Stimulated activated naive CD8-positive, alpha-beta T cell treated with anti-CD3 and anti-CD28 coated beads, Interleukin-15, Interleukin-2, amounts not matched to agents 100 ng/mL and 50 ng/mL, for 24 hours (primary cell): ENCODE measurements around the gene TOMM6.

Experiments used
- H3K27ac Mint-ChIP-seq: one replicate; pipeline ENCODE4 v1.8.0; 2021; ENCODE audit warnings: mild to moderate bottlenecking, mixed read lengths
- H3K27me3 Mint-ChIP-seq: one replicate; pipeline ENCODE4 v1.8.0; 2021; ENCODE audit warnings: mixed read lengths
- H3K36me3 Mint-ChIP-seq: one replicate; pipeline ENCODE4 v1.8.0; 2021; ENCODE audit warnings: low read depth, mixed read lengths
- H3K4me1 Mint-ChIP-seq: one replicate; pipeline ENCODE4 v1.8.0; 2021; ENCODE audit warnings: low read depth, mixed read lengths
- H3K4me3 Mint-ChIP-seq: one replicate; pipeline ENCODE4 v1.8.0; 2021; ENCODE audit warnings: mild to moderate bottlenecking, mixed read lengths
- H3K9me3 Mint-ChIP-seq: one replicate; pipeline ENCODE4 v1.8.0; 2021; ENCODE audit warnings: mixed read lengths

The TOMM6 gene

DNA sequence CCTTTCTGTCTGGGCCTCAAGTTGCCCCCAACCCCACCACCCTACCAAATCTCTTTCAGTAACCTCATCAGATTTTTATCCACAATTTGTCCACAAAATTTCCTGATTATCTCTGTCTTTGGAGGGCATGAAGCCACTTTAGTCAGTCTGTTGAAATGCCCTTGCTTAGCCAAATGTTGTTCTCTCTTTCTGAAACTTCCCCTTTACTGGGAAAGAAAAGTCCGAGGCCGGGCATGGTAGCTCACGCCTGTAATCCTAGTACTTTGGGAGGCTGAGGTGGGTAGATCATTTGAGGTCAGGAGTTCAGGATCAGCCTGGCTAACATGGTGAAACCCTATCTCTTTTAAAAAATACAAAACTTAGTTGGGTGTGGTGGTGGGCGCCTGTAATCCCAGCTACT is 33.8 kb downstream of the TOMM6 start:
- H3K27ac Mint-ChIP-seq, result no peak overlapping the region
- H3K36me3 Mint-ChIP-seq, result no peaks in the 10 kb centered on the region
- H3K9me3 Mint-ChIP-seq, result no peaks in the 10 kb centered on the region
- H3K4me3 Mint-ChIP-seq, result no peak overlapping the region
- no peaks in the 10 kb centered on the region for H3K27me3 Mint-ChIP-seq
- H3K4me1 Mint-ChIP-seq, result no peaks in the 10 kb centered on the region

DNA sequence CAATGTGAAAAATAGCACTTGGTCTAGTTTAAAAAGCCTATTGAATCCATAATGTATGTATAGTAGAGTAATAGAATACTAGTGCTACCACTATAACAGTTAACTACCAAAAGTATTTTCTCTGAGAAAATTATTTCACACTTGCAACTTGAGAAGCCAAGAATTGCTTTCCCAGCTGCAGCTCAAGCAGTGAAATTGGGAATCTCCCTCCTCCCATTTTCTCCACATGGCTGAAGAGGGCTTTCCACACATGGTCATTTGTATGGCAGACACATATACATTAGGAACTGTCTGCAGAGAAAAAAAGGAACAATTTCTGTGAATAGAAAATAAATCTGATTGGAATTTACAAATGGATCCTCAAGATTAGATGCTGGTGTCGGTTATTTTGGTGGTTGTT is 34.5 kb downstream of the TOMM6 start:
- no peak overlapping the region for H3K4me3 Mint-ChIP-seq
- H3K9me3 Mint-ChIP-seq, result no peaks in the 10 kb centered on the region
- no peaks in the 10 kb centered on the region for H3K4me1 Mint-ChIP-seq
- H3K27ac Mint-ChIP-seq, result no peak overlapping the region
- no peaks in the 10 kb centered on the region for H3K27me3 Mint-ChIP-seq
- H3K36me3 Mint-ChIP-seq, result no peaks in the 10 kb centered on the region

DNA sequence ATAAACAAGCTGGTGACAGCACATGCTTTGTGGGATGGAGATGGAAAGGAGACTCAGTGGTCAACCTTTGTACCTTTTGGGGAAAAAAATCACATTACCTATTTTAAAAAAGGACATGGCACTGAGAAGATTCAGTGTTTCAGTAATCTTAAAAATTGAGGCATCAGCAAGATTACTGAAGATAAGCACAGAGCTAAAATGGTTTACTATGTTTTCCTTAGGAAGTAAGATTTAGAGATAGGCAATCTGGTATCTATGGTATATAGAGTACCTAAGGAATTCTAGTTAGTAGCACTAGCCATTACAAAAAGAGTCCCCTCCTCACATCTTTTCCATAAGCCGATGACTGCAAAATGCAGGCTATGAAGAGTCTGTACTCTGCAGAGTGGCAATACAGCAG is 35.7 kb downstream of the TOMM6 start:
- no peaks in the 10 kb centered on the region for H3K9me3 Mint-ChIP-seq
- no peak overlapping the region for H3K4me3 Mint-ChIP-seq
- H3K4me1 Mint-ChIP-seq, result no peaks in the 10 kb centered on the region
- no peaks in the 10 kb centered on the region for H3K27me3 Mint-ChIP-seq
- H3K36me3 Mint-ChIP-seq, result no peaks in the 10 kb centered on the region
- H3K27ac Mint-ChIP-seq, result no peak overlapping the region

DNA sequence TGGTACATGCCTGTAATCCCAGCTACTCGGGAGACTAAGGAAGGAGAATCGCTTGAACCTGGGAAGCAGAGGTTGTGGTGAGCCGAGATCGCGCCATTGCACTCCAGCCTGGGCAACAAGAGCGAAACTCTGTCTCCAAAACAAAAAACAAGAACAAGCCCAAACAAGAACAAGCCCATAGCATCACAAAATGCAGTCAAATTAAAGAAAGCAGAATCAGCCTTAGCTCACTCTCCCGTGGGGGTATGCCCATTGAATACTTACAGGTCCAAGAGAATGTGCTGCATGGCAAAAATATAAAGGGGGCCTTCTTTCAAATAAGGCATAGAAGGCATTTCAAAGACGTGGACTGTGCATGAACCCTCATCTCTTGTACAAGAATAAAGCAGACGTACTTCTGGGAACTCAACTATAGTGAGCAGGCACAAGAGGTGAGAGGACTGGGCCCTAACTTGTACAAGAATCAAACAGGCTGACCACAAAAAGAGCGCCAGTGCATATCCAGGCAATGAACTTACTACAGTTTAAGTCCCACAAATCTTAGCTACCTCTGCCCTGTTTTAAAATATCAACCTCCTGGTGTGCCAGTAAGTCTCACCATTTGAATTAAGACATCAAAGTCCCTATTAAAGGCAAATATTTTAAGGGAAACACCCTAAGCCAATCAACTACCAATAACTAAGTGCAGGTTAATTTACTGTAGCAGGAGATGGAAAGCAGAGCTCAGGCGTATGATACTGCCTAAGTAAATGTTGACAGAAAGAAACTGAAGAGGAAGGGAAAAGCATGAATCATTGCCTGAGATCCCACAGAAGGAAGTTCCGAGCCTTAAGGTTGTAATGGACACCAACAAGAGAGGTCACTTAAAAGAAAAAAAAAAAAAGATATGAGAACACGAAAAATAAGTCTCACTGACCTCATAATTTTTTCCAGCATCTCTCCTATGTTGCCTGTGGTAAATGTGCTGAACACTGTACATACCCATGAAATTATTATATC is 37.4 kb downstream of the TOMM6 start:
- Mint-ChIP-seq H3K27me3 (no peaks in the 10 kb centered on the region), H3K4me1 (no peaks in the 10 kb centered on the region), H3K9me3 (no peaks in the 10 kb centered on the region), H3K27ac (no peak overlapping the region), H3K4me3 (no peak overlapping the region), H3K36me3 (no peaks in the 10 kb centered on the region)

DNA sequence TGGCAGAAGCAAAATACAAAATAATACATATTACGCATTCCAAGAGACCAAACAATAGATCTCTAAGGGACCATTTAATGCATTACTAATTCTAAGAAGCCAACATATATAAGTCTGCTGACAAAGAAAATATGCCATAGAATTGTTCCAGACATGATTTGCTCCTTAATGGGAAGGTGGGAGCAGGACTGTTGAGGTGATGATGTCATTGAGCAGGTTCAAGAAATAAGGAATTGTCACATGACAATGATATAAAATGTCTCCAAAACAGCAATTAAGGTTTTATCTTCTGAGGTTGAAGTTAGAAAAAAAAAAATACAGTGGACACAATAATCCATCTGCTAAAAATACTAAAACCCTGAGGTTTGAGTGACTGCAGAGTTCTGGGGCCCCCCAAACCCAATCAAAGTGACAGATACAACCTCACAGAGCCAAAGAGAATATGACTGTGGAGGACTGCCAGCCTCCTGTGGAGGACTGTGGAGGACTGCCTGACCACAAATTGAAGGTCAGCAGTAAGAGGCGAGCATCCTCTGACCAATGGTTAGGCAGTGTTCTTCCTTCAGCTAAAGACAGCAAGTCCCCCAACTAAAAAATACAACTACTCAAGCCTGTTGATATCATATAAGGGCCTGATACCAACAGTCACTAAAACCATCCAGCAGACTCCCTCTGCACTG is 39.0 kb downstream of the TOMM6 start:
- no peak overlapping the region for H3K27ac Mint-ChIP-seq
- no peaks in the 10 kb centered on the region for H3K4me1 Mint-ChIP-seq
- no peaks in the 10 kb centered on the region for H3K27me3 Mint-ChIP-seq
- H3K36me3 Mint-ChIP-seq, result no peaks in the 10 kb centered on the region
- H3K9me3 Mint-ChIP-seq, result no peaks in the 10 kb centered on the region
- no peak overlapping the region for H3K4me3 Mint-ChIP-seq

DNA sequence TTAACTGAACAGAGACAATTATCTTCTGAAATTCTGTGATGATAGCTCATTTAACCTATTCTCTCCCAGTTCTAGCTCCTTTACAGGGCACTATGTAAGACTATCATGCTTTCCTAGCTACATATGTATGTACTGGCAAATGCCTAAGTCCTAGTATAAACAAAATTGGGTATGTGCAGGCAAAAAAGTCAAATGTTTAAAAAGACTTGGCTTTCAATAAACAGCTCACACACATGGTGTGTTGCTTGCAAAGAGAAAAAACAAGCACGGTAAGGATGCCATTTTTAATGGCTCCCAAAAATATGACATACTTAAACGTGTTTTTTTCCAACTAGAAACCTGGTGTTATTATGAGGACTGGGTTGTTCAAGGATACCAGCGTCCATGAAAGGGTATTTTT is 44.8 kb downstream of the TOMM6 start:
- Mint-ChIP-seq H3K27me3 (no peaks in the 10 kb centered on the region), H3K27ac (no peak overlapping the region), H3K9me3 (no peaks in the 10 kb centered on the region), H3K4me1 (peaks cover 4% of the 10 kb centered on the region), H3K4me3 (no peak overlapping the region), H3K36me3 (peaks cover 7% of the 10 kb centered on the region)

DNA sequence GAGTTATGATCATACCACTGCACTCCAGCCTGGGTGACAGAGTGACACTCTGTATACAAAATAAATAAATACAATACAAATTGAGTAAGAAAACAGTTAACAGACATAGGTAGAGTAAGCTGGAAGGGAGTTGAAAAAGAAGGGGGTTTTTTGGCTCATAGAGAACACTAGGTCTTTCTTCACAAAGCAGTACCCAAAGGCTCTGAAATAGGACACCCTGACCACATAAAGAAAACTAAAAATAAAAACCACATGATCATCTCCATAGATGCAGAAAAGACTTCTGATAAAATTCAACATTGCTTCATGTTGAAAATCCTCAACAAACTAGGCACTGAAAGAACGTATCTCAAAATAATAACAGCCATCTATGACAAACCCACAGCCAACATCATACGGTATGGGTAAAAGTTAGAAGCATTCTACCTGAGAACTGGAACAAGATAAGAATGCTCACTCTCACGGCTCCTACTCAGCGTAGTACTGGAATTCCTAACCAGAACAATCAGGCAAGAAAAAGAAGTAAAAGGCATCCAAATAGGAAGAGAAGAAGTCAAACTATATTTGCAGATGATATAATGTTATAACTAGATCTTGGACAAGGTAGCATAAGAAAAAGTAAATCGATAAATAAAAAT is 48.6 kb downstream of the TOMM6 start:
- Mint-ChIP-seq H3K4me1 (peaks cover 4% of the 10 kb centered on the region), H3K4me3 (no peak overlapping the region)

DNA sequence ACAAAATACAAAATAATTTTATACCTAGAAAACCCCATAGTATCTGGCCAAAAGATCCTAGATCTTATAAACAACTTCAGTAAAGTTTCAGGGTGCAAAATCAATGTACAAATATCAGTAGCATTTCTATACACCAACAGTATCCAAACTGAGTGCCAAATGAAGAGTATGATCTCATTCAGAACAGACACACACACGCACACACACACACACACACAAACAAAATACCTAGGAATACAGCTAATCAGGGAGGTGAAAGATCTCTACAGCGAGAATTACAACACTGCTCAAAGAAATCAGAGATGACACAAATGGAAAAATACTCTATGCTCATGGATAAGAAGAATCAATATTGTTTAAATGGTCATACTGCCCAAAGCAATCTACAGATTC is 49.2 kb downstream of the TOMM6 start:
- H3K9me3 Mint-ChIP-seq, result no peaks in the 10 kb centered on the region
- H3K27ac Mint-ChIP-seq, result no peak overlapping the region
- H3K4me3 Mint-ChIP-seq, result no peak overlapping the region
- H3K36me3 Mint-ChIP-seq, result peaks cover 7% of the 10 kb centered on the region
- no peaks in the 10 kb centered on the region for H3K27me3 Mint-ChIP-seq
- peaks cover 4% of the 10 kb centered on the region for H3K4me1 Mint-ChIP-seq

More for the DNA sequence above, 48.6 kb downstream of the TOMM6 start:
- Mint-ChIP-seq H3K27ac (no peak overlapping the region), H3K27me3 (no peaks in the 10 kb centered on the region), H3K36me3 (peaks cover 7% of the 10 kb centered on the region), H3K9me3 (no peaks in the 10 kb centered on the region)
